Tibial nerve (tissue), 4 donors: ENCODE measurements around the gene ZNF148. TPM values are rescaled to one million over a fixed set of nuclear protein-coding genes. Genes with fewer than 3 reads are reported as not detected.

ENCODE experiments used
- DNase-seq, 2 donors: peaks; one replicate each; pipeline ENCODE4 v3.0.0-alpha.2; 2019; ENCODE audit warnings: low spot score in 2 of 2
- H3K27ac ChIP-seq, 4 donors: fragments of 200-600 bp; sonication (generic) in 3 of 4; one replicate each; pipeline ENCODE4 v1.5.1; 2017 to 2019; ENCODE audit warnings: mild to moderate bottlenecking in 1 of 4
- H3K27me3 ChIP-seq, 2 donors: fragments of 200-600 bp; sonication (generic) in 1 of 2; one replicate each; pipeline versions ENCODE4 v1.5.1 to v1.6.0; 2017 to 2019
- H3K36me3 ChIP-seq, 3 donors: fragments of 200-600 bp; sonication (generic); one replicate each; pipeline ENCODE4 v1.5.1; 2018 to 2019
- H3K4me1 ChIP-seq, 4 donors: fragments of 200-600 bp; sonication (generic) in 3 of 4; one replicate each; pipeline ENCODE4 v1.5.1; 2017 to 2019
- H3K4me3 ChIP-seq, 4 donors: fragments of 200-600 bp; sonication (generic) in 3 of 4; one replicate each; pipeline ENCODE4 v1.5.1; 2017 to 2019; ENCODE audit warnings: mild to moderate bottlenecking in 1 of 4, moderate library complexity in 1 of 4
- H3K9me3 ChIP-seq, 4 donors: fragments of 200-600 bp; sonication (generic) in 3 of 4; one replicate each; pipeline ENCODE4 v1.5.1; 2017 to 2019
- CTCF ChIP-seq, 5 experiments: fragments of 200-600 bp in 3 of 5; fragments of 450-650 bp in 2 of 5; sonication (generic) in 3 of 5; IDR thresholded peaks; one replicate each; pipeline ENCODE4 v1.5.1; 2016 to 2019; ENCODE audit warnings: antibody characterized with exemption in 5 of 5, mild to moderate bottlenecking in 3 of 5, moderate library complexity in 2 of 5
- EP300 ChIP-seq, 2 donors: sonication (generic); formaldehyde crosslinking; IDR thresholded peaks; one replicate each; pipeline ENCODE4 v1.6.1; 2017; ENCODE audit warnings: antibody characterized with exemption in 2 of 2, mild to moderate bottlenecking in 1 of 2
- POLR2A ChIP-seq, 2 donors: fragments of 450-650 bp; IDR thresholded peaks; one replicate each; pipeline ENCODE4 v1.6.1; 2017; ENCODE audit warnings: antibody characterized with exemption in 2 of 2, mild to moderate bottlenecking in 2 of 2, moderate library complexity in 2 of 2
- whole genome bisulfite sequencing, 2 donors: methylation state at CpG; one replicate each; pipeline ENCODE4 v1.1.5; 2018; 5-methylcytosine and 5-hydroxymethylcytosine counted together
- total RNA-seq, 4 donors: library from RNA; depleted of rRNA; stranded (reverse); fragments of >200 nt; gene quantifications; one replicate each; pipeline ENCODE4 v1.1.0, GENCODE V29; 2016

Gene ZNF148
- total RNA-seq, 4 donors from 2014 or later: 19.5 to 28.0 (median 24.0) TPM

GRCh38 chr3:125318167-125318865, 56.8 kb downstream of the ZNF148 start:
- H3K27ac ChIP-seq: no peak overlapping the region
- no peaks in the 10 kb centered on the region for H3K27me3 ChIP-seq
- H3K4me1 ChIP-seq: no peaks in the 10 kb centered on the region
- WGBS, 2 donors: 79 to 81% methylated on average over 4 of the region's 4 CpGs
- H3K9me3 ChIP-seq: no peaks in the 10 kb centered on the region
- no peak for TF ChIP-seq CTCF (IDR thresholded peaks at IDR 0.05)
- TF ChIP-seq EP300 (IDR thresholded peaks at IDR 0.05): no peak
- no peak overlapping the region for H3K4me3 ChIP-seq
- no peak for DNase-seq
- H3K36me3 ChIP-seq: peaks cover 0 to 18% (median 0%) of the 10 kb centered on the region in 3 donors

GRCh38 chr3:125317761-125318160, 57.4 kb downstream of the ZNF148 start:
- H3K4me1 ChIP-seq: no peaks in the 10 kb centered on the region
- no peak overlapping the region for H3K4me3 ChIP-seq
- no peaks in the 10 kb centered on the region for H3K27me3 ChIP-seq
- H3K9me3 ChIP-seq: no peaks in the 10 kb centered on the region
- no peak for DNase-seq
- no peak overlapping the region for H3K27ac ChIP-seq
- WGBS, 2 donors: 97 to 98% methylated on average over 1 of the region's 1 CpG
- TF ChIP-seq POLR2A (IDR thresholded peaks at IDR 0.05) (no peak), CTCF (IDR thresholded peaks at IDR 0.05) (no peak), EP300 (IDR thresholded peaks at IDR 0.05) (no peak)
- peaks cover 0 to 22% (median 0%) of the 10 kb centered on the region in 3 donors for H3K36me3 ChIP-seq

GRCh38 chr3:125316949-125317348, 58.2 kb downstream of the ZNF148 start:
- no peak overlapping the region for H3K4me3 ChIP-seq
- TF ChIP-seq CTCF (IDR thresholded peaks at IDR 0.05): no peak
- TF ChIP-seq POLR2A (IDR thresholded peaks at IDR 0.05): no peak
- no peak for TF ChIP-seq EP300 (IDR thresholded peaks at IDR 0.05)
- H3K27me3 ChIP-seq: no peaks in the 10 kb centered on the region
- no peaks in the 10 kb centered on the region for H3K4me1 ChIP-seq
- H3K9me3 ChIP-seq: no peaks in the 10 kb centered on the region
- H3K36me3 ChIP-seq: peaks cover 0 to 23% (median 0%) of the 10 kb centered on the region in 3 donors
- H3K27ac ChIP-seq: no peak overlapping the region
- no peak for DNase-seq

GRCh38 chr3:125316246-125316645, 58.9 kb downstream of the ZNF148 start:
- 69 to 85% methylated on average over 1 of the region's 1 CpG for WGBS, 2 donors
- no peak for DNase-seq

More at GRCh38 chr3:125316246-125316645, 58.9 kb downstream of the ZNF148 start:
- Histone ChIP-seq H3K27me3 (no peaks in the 10 kb centered on the region), H3K27ac (no peak overlapping the region), H3K4me3 (no peak overlapping the region), H3K36me3 (peaks cover 0 to 27% (median 0%) of the 10 kb centered on the region in 3 donors), H3K9me3 (no peaks in the 10 kb centered on the region), H3K4me1 (no peaks in the 10 kb centered on the region)
- TF ChIP-seq POLR2A (IDR thresholded peaks at IDR 0.05) (no peak), EP300 (IDR thresholded peaks at IDR 0.05) (no peak), CTCF (IDR thresholded peaks at IDR 0.05) (no peak)
